ENCODE measurements around the gene SLC6A4.

The SLC6A4 gene

DNA sequence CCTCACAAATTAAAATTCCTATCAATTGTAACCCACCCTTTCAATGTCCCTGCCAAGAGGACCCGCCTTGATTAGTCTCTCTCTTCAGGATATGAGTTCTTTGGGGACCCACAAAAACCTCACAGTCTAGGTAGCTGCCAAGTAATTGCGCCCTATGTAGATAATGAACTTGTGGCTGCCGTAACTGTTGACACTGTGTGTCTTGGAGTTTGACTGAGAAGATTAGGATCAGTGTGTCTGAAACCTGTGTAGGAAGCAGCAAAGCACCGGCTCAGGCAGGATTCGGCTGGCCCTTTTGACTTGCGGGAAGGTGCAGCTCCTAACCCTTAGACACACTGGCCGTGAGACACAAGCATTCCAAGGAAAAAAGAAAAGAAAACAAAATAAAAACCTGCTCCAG lies 17.8 kb upstream of the SLC6A4 start:
- no peak overlapping the region for H3K4me3 ChIP-seq (ENCODE audit: low read depth, low read length)
- no peak for DNase-seq (ENCODE audit: low read depth)
- TF ChIP-seq MYC (IDR thresholded peaks at IDR 0.05; ENCODE audit: low read depth, low read length) (no peak), POLR2A (IDR thresholded peaks at IDR 0.05; ENCODE audit: extremely low read depth, insufficient read length) (no peak)
- TF ChIP-seq, protein P1, sequence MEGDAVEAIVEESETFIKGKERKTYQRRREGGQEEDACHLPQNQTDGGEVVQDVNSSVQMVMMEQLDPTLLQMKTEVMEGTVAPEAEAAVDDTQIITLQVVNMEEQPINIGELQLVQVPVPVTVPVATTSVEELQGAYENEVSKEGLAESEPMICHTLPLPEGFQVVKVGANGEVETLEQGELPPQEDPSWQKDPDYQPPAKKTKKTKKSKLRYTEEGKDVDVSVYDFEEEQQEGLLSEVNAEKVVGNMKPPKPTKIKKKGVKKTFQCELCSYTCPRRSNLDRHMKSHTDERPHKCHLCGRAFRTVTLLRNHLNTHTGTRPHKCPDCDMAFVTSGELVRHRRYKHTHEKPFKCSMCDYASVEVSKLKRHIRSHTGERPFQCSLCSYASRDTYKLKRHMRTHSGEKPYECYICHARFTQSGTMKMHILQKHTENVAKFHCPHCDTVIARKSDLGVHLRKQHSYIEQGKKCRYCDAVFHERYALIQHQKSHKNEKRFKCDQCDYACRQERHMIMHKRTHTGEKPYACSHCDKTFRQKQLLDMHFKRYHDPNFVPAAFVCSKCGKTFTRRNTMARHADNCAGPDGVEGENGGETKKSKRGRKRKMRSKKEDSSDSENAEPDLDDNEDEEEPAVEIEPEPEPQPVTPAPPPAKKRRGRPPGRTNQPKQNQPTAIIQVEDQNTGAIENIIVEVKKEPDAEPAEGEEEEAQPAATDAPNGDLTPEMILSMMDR (IDR thresholded peaks at IDR 0.05; ENCODE audit: low read depth, low read length) = no peak
- TF ChIP-seq, protein P2, sequence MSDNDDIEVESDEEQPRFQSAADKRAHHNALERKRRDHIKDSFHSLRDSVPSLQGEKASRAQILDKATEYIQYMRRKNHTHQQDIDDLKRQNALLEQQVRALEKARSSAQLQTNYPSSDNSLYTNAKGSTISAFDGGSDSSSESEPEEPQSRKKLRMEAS (IDR thresholded peaks at IDR 0.05; ENCODE audit: low read depth, low read length) = no peak

DNA sequence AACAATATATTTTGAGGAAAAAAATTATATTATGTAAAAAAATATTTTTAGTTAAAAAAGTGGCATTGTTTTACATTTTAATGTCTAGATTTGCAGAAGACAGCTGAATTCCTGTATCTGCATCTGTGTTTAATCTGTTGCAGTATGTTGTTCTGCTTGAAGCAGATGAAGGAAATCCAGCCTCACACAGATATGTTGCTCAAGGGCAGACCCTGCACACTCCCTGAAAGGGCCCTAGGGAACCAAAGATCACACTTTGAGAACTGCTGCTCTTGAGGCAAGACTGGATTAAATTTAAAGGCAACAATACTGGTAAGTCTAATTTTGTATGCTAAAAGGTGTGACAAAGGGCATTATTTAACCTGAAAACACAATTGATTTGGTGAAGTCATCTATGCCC lies 16.4 kb upstream of the SLC6A4 start:
- TF ChIP-seq POLR2A (IDR thresholded peaks at IDR 0.05; ENCODE audit: extremely low read depth, insufficient read length) (no peak), MYC (IDR thresholded peaks at IDR 0.05; ENCODE audit: low read depth, low read length) (no peak)
- TF ChIP-seq, protein P1 (IDR thresholded peaks at IDR 0.05; ENCODE audit: low read depth, low read length) = no peak
- TF ChIP-seq, protein P2 (IDR thresholded peaks at IDR 0.05; ENCODE audit: low read depth, low read length) = no peak
- DNase-seq (ENCODE audit: low read depth) = no peak
- no peak overlapping the region for H3K4me3 ChIP-seq (ENCODE audit: low read depth, low read length)

DNA sequence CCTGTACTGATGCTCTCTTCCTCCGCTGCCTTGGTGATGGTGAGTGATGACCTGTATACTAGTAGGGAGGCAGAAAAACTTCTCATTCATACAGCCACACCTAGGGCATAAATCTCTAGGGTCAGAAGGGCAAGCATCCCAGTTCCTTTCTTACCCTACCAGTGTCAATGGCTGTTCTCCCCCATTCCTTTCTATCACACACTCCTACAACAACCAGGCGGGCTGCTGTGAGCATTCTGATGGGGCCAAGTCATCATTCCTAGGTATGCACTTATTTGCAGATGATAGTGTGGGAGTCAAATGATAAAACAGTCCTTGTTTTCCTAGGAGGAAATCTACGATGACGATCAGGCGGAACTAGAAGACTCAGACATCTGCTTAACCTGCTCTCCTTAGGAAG lies 14.0 kb upstream of the SLC6A4 start:
- no peak for DNase-seq (ENCODE audit: low read depth)
- no peak overlapping the region for H3K4me3 ChIP-seq (ENCODE audit: low read depth, low read length)
- TF ChIP-seq, protein P2 (IDR thresholded peaks at IDR 0.05; ENCODE audit: low read depth, low read length) = no peak
- TF ChIP-seq, protein P1 (IDR thresholded peaks at IDR 0.05; ENCODE audit: low read depth, low read length) = no peak
- TF ChIP-seq POLR2A (IDR thresholded peaks at IDR 0.05; ENCODE audit: extremely low read depth, insufficient read length) (no peak), MYC (IDR thresholded peaks at IDR 0.05; ENCODE audit: low read depth, low read length) (no peak)

DNA sequence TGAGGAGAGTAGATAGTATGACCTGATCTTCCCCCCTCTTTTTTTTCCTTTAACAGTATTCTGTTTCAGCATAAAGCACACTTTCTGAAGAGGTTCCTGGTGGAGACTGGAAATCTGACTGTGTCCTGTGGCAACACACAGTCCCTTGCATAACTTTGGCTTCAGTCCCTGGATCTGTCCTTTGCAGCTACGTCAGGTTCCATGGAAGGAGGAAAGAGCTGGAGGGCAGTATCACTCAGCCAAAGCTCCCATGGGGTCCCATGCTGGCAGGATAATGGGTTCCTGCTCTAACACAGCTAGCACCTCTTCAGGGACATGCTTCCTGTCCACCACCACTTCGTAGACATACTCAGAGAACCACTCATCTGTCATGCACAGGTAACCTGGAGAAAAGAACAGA lies 13.3 kb upstream of the SLC6A4 start:
- no peak for DNase-seq (ENCODE audit: low read depth)
- TF ChIP-seq, protein P1 (IDR thresholded peaks at IDR 0.05; ENCODE audit: low read depth, low read length) = no peak
- TF ChIP-seq MYC (IDR thresholded peaks at IDR 0.05; ENCODE audit: low read depth, low read length) (no peak), POLR2A (IDR thresholded peaks at IDR 0.05; ENCODE audit: extremely low read depth, insufficient read length) (no peak)
- TF ChIP-seq, protein P2 (IDR thresholded peaks at IDR 0.05; ENCODE audit: low read depth, low read length) = no peak
- H3K4me3 ChIP-seq (ENCODE audit: low read depth, low read length) = no peak overlapping the region

DNA sequence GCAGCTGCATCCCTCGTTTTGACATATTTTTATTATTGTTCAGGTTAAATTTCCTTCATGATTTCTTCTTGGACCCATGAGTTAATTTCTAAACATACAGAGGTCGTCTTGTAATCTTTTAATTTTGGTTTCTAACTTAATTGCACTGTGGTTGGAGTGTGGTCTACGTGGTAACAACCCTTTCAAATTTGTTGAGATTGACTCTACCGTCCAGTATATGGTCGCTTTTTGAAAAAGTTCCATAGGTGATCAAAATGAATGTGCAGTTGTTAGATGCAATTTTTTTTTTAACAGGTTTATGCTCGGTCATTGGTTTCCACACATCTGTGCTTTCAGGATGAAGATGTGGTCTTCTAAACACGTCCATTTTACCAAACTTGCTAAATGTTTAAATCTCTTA lies 11.0 kb upstream of the SLC6A4 start:
- no peak for DNase-seq (ENCODE audit: low read depth)
- TF ChIP-seq MYC (IDR thresholded peaks at IDR 0.05; ENCODE audit: low read depth, low read length) (no peak), POLR2A (IDR thresholded peaks at IDR 0.05; ENCODE audit: extremely low read depth, insufficient read length) (no peak)
- TF ChIP-seq, protein P2 (IDR thresholded peaks at IDR 0.05; ENCODE audit: low read depth, low read length) = no peak
- TF ChIP-seq, protein P1 (IDR thresholded peaks at IDR 0.05; ENCODE audit: low read depth, low read length) = no peak
- no peak overlapping the region for H3K4me3 ChIP-seq (ENCODE audit: low read depth, low read length)
